Measurements from ENCODE around the gene PNMA5. TPM values are rescaled to one million over a fixed set of nuclear protein-coding genes. Genes with fewer than 3 reads are reported as not detected.
"Not testable (repeated sequence)": the region's sequence is repeated elsewhere in the genome, so short reads cannot be mapped to it uniquely, and the experiment has no call there.

Gene PNMA5
- total RNA-seq, 4 donors from 2014 or later, result not detected

GRCh38 chrX:153029162-153029561 is 35.2 kb upstream of the PNMA5 start:
- DNase-seq, result no peak
- in situ Hi-C loops (cut with MboI; ENCODE audit: low pct_ligation_motif_present in 1 of 4, low pct_unique_long_range_greater_than_20kb in 1 of 4, low sequenced_read_pairs in 3 of 4), result no loop called here

DNA sequence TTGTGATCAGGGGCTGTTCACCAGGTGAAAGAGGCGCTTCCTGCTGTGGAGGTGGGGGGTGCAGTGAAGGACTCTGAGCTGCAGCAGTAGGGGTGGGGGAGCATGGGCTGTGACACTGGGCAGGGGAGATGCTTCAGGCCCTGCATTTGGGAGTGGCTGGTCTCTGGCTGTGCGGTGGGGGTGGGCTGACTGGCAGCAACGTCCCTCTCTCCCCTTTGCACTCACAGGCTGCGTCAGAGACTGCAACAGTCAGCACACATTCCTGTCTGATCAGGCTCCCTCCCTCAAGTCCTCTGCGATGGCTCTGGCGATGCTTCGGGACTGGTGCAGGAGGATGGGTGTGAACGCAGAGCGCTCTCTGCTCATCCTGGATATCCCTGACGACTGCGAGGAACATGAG is 34.6 kb upstream of the PNMA5 start:
- H3K9me3 ChIP-seq; H3K4me3 ChIP-seq; H3K27ac ChIP-seq; DNase-seq; intact Hi-C loops (cut with DNase I; ENCODE audit: low total_unique reads); H3K27me3 ChIP-seq; in situ Hi-C loops (cut with MboI; ENCODE audit: low pct_ligation_motif_present in 1 of 4, low pct_unique_long_range_greater_than_20kb in 1 of 4, low sequenced_read_pairs in 3 of 4); H3K36me3 ChIP-seq; H3K4me1 ChIP-seq: not testable (repeated sequence)
- WGBS, 2 donors (ENCODE audit: low coverage in 1 of 2), result 82% methylated on average over 11 of the region's 11 CpGs; no CpG with 5 or more reads in 1 of the 2 donors

More at GRCh38 chrX:153029162-153029561, 35.2 kb upstream of the PNMA5 start:
- Histone ChIP-seq H3K4me1 (peaks cover 0 to 4% (median 0%) of the 10 kb centered on the region in 4 donors), H3K27me3 (no peaks in the 10 kb centered on the region), H3K27ac (no peak overlapping the region), H3K9me3 (no peaks in the 10 kb centered on the region), H3K36me3 (no peaks in the 10 kb centered on the region), H3K4me3 (no peak overlapping the region)
- intact Hi-C loops (cut with DNase I; ENCODE audit: low total_unique reads), result no loop called here
- TF ChIP-seq POLR2A (IDR thresholded peaks at IDR 0.05), result no peak
- TF ChIP-seq POLR2AphosphoS5 (IDR thresholded peaks at IDR 0.05), result no peak
- TF ChIP-seq EP300 (IDR thresholded peaks at IDR 0.05; ENCODE audit: low read depth), result no peak
- no peak for TF ChIP-seq CTCF (IDR thresholded peaks at IDR 0.05)
- WGBS, 2 donors (ENCODE audit: low coverage in 1 of 2), result 57% methylated on average over 2 of the region's 2 CpGs; no CpG with 5 or more reads in 1 of the 2 donors

GRCh38 chrX:153026501-153026900 is 32.6 kb upstream of the PNMA5 start:
- H3K4me3 ChIP-seq; H3K4me1 ChIP-seq; H3K27ac ChIP-seq; H3K27me3 ChIP-seq; DNase-seq; in situ Hi-C loops (cut with MboI; ENCODE audit: low pct_ligation_motif_present in 1 of 4, low pct_unique_long_range_greater_than_20kb in 1 of 4, low sequenced_read_pairs in 3 of 4); H3K9me3 ChIP-seq; H3K36me3 ChIP-seq; intact Hi-C loops (cut with DNase I; ENCODE audit: low total_unique reads): not testable (repeated sequence)
- WGBS, 2 donors (ENCODE audit: low coverage in 1 of 2), result 43 to 51% methylated on average over 2 of the region's 2 CpGs

DNA sequence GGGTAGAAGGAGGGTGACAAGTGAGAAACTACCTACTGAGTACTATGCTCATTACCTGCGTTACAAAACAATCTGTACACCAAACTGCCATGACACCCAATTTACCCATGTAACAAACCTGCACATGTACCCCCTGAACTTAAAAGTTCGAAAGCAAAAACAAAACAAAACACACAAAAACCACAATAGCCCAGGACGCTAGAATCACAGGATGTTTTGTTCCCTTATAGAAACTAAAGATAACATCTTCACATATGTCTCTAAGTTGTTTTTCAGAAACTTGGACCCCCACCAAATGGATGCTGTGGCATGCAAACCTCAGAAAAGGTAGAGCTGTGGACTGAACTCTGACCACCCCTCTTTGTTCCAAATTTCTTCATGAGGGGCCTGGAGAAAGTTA is 25.2 kb upstream of the PNMA5 start:
- in situ Hi-C loops (cut with MboI; ENCODE audit: low pct_ligation_motif_present in 1 of 4, low pct_unique_long_range_greater_than_20kb in 1 of 4, low sequenced_read_pairs in 3 of 4), result no loop called here
- H3K4me1 ChIP-seq, result no peaks in the 10 kb centered on the region
- DNase-seq, result no peak
- H3K27me3 ChIP-seq, result no peaks in the 10 kb centered on the region
- H3K36me3 ChIP-seq, result no peaks in the 10 kb centered on the region
- TF ChIP-seq CTCF (IDR thresholded peaks at IDR 0.05), result no peak
- TF ChIP-seq POLR2A (IDR thresholded peaks at IDR 0.05), result no peak
- TF ChIP-seq EP300 (IDR thresholded peaks at IDR 0.05; ENCODE audit: low read depth), result no peak
- no peak for TF ChIP-seq POLR2AphosphoS5 (IDR thresholded peaks at IDR 0.05)
- WGBS, 2 donors (ENCODE audit: low coverage in 1 of 2), result 48 to 50% methylated on average over 2 to 3 of the region's 3 CpGs
- no peak overlapping the region for H3K4me3 ChIP-seq
- intact Hi-C loops (cut with DNase I; ENCODE audit: low total_unique reads), result no loop called here
- H3K9me3 ChIP-seq, result no peaks in the 10 kb centered on the region
- H3K27ac ChIP-seq, result no peak overlapping the region

DNA sequence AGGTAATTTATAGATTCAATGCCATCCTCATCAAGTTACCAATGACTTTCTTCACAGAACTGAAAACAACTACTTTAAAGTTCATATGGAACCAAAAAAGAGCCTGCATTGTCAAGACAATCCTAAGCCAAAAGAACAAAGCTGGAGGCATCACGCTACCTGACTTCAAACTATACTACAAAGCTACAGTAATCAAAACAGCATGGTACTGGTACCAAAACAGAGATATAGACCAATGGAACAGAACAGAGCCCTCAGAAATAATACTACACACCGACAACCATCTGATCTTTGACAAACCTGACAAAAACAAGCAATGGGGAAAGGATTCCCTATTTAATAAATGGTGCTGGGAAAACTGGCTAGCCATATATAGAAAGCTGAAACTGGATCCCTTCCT is 23.3 kb upstream of the PNMA5 start:
- H3K4me1 ChIP-seq; H3K4me3 ChIP-seq; intact Hi-C loops (cut with DNase I; ENCODE audit: low total_unique reads); DNase-seq; H3K27ac ChIP-seq; in situ Hi-C loops (cut with MboI; ENCODE audit: low pct_ligation_motif_present in 1 of 4, low pct_unique_long_range_greater_than_20kb in 1 of 4, low sequenced_read_pairs in 3 of 4); H3K9me3 ChIP-seq; H3K36me3 ChIP-seq; H3K27me3 ChIP-seq: not testable (repeated sequence)
- WGBS, 2 donors (ENCODE audit: low coverage in 1 of 2), result 55% methylated on average over 2 of the region's 2 CpGs; no CpG with 5 or more reads in 1 of the 2 donors

DNA sequence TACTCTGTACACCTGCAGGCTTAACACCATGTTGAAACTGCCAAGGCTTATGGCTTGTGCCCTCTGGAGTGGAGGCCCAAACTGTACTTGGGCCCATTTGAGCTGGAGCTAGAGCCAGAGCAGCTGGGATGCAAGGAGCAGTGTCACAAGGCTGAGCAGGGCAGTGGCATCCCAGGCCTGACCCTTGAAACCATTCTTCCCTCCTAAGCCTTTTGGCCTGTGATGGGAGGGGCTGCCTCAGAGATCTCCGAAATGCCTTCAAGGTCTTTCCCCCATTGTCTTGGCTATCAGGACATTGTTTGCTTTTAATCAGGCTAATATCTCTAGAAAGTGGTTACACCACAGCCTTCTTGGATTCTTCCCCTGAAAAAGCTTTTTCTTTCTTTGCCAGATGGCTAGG is 10.9 kb upstream of the PNMA5 start:
- H3K9me3 ChIP-seq, result no peaks in the 10 kb centered on the region
- DNase-seq, result no peak
- no peaks in the 10 kb centered on the region for H3K27me3 ChIP-seq

More for the DNA sequence above, 10.9 kb upstream of the PNMA5 start:
- Histone ChIP-seq H3K4me1 (no peaks in the 10 kb centered on the region), H3K4me3 (no peak overlapping the region), H3K36me3 (no peaks in the 10 kb centered on the region), H3K27ac (no peak overlapping the region)
- intact Hi-C loops (cut with DNase I; ENCODE audit: low total_unique reads) (no loop called here), in situ Hi-C loops (cut with MboI; ENCODE audit: low pct_ligation_motif_present in 1 of 4, low pct_unique_long_range_greater_than_20kb in 1 of 4, low sequenced_read_pairs in 3 of 4) (no loop called here)
- 77% methylated on average over 1 of the region's 1 CpG; no CpG with 5 or more reads in 1 of the 2 donors for WGBS, 2 donors (ENCODE audit: low coverage in 1 of 2)
- TF ChIP-seq POLR2AphosphoS5 (IDR thresholded peaks at IDR 0.05) (no peak), EP300 (IDR thresholded peaks at IDR 0.05; ENCODE audit: low read depth) (no peak), POLR2A (IDR thresholded peaks at IDR 0.05) (no peak), CTCF (IDR thresholded peaks at IDR 0.05) (no peak)
